Gastrocnemius medialis (tissue), 4 donors: ENCODE data around the gene NGB. TPM values are rescaled to one million over a fixed set of nuclear protein-coding genes. Genes with fewer than 3 reads are reported as not detected.

Experiments
- ATAC-seq, 2 donors: fragments of 150-250 bp; one replicate each; pipeline ENCODE4 v1.9.1; 2016
- DNase-seq, 2 donors: peaks; one replicate each; pipeline ENCODE4 v3.0.0-alpha.2; 2019
- H3K27ac ChIP-seq, 4 donors: fragments of 200-600 bp; sonication (generic); 1 replicate in 1 of 4; 2 replicates in 3 of 4; pipeline ENCODE4 v1.5.1; 2016 to 2018; ENCODE audit warnings: mild to moderate bottlenecking in 2 of 4, moderate library complexity in 1 of 4
- H3K27me3 ChIP-seq, 3 donors: fragments of 200-600 bp; sonication (generic) in 2 of 3; 1 replicate in 1 of 3; 2 replicates in 2 of 3; pipeline versions ENCODE4 v1.5.1 to v1.6.0; 2016 to 2019; ENCODE audit warnings: mild to moderate bottlenecking in 1 of 3, moderate library complexity in 1 of 3
- H3K36me3 ChIP-seq, 2 donors: fragments of 200-600 bp; sonication (generic) in 1 of 2; one replicate each; pipeline ENCODE4 v1.5.1; 2017 to 2018
- H3K4me1 ChIP-seq, 2 donors: fragments of 200-600 bp; sonication (generic) in 1 of 2; one replicate each; pipeline ENCODE4 v1.5.1; 2016 to 2017; ENCODE audit warnings: mild to moderate bottlenecking in 2 of 2
- H3K4me3 ChIP-seq, 4 donors: fragments of 200-600 bp; sonication (generic) in 3 of 4; 1 replicate in 1 of 4; 2 replicates in 3 of 4; pipeline ENCODE4 v1.5.1; 2016 to 2019; ENCODE audit warnings: mild to moderate bottlenecking in 2 of 4
- H3K9me3 ChIP-seq, 3 donors: fragments of 200-600 bp; sonication (generic) in 2 of 3; 1 replicate in 1 of 3; 2 replicates in 2 of 3; pipeline ENCODE4 v1.5.1; 2016 to 2019
- POLR2A ChIP-seq, 2 donors: fragments of 450-650 bp; IDR thresholded peaks; one replicate each; pipeline ENCODE4 v1.6.1; 2017; ENCODE audit warnings: antibody characterized with exemption in 2 of 2, mild to moderate bottlenecking in 2 of 2, moderate library complexity in 2 of 2
- in situ Hi-C, 4 donors: fragments of 200-750 bp; cut with MboI; loops; one replicate each; pipeline versions ENCODE4 v1.15.0 to v1.8.0; 2017; ENCODE audit warnings: low sequenced_read_pairs in 4 of 4
- intact Hi-C: fragments of 100-400 bp; cut with DNase I; formaldehyde crosslinking; loops from one replicate; pipeline ENCODE4 v1.15.1; 2023; ENCODE audit warnings: low total_unique reads
- total RNA-seq, 4 donors: library from RNA; depleted of rRNA; stranded (reverse); fragments of >200 nt; gene quantifications; one replicate each; pipeline versions ENCODE4 v1.1.0 to v1.2.3, GENCODE V29; 2016
- TF ChIP-seq, protein P1 (sequence below), 5 experiments: fragments of 450-650 bp in 3 of 5; fragments of 200-600 bp in 2 of 5; sonication (generic) in 2 of 5; IDR thresholded peaks in 4 of 5; conservative IDR thresholded peaks in 1 of 5; 1 replicate in 4 of 5; 2 replicates in 1 of 5; pipeline ENCODE4 v1.5.1; 2016 to 2019; ENCODE audit warnings: antibody characterized with exemption in 5 of 5, mild to moderate bottlenecking in 3 of 5, moderate library complexity in 3 of 5

The NGB gene
- total RNA-seq, 4 donors from 2014 or later = not detected

DNA sequence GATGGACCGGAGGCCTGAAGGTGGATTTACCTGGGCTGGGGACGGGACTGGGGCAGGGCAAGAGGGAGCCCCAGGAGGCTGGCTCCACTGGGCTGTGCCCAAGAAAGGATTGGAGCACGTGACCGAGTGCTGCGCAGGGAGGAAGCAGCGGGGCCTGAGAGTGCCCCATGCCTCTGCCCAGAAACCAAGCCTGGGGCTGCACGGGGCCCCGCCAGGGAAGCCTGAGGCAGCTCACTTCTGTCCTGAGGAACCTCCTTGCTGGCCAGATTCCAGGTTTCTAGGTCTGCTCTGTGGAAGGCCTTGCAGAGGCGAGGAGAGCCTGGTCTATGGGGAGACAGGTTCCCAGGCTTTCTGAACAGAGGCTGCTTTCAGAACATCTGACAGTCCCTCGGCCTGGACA, 10.4 kb downstream of the NGB start:
- in situ Hi-C loops (no loop called here), intact Hi-C loops (no loop called here)
- Histone ChIP-seq H3K4me3 (no peak overlapping the region), H3K36me3 (no peaks in the 10 kb centered on the region), H3K4me1 (no peaks in the 10 kb centered on the region), H3K27ac (no peak overlapping the region), H3K9me3 (no peaks in the 10 kb centered on the region), H3K27me3 (no peaks in the 10 kb centered on the region)
- DNase-seq (no peak), ATAC-seq (no peak)
- TF ChIP-seq, protein P1, sequence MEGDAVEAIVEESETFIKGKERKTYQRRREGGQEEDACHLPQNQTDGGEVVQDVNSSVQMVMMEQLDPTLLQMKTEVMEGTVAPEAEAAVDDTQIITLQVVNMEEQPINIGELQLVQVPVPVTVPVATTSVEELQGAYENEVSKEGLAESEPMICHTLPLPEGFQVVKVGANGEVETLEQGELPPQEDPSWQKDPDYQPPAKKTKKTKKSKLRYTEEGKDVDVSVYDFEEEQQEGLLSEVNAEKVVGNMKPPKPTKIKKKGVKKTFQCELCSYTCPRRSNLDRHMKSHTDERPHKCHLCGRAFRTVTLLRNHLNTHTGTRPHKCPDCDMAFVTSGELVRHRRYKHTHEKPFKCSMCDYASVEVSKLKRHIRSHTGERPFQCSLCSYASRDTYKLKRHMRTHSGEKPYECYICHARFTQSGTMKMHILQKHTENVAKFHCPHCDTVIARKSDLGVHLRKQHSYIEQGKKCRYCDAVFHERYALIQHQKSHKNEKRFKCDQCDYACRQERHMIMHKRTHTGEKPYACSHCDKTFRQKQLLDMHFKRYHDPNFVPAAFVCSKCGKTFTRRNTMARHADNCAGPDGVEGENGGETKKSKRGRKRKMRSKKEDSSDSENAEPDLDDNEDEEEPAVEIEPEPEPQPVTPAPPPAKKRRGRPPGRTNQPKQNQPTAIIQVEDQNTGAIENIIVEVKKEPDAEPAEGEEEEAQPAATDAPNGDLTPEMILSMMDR (IDR thresholded peaks at IDR 0.05 in 4 of 5, conservative IDR thresholded peaks at IDR 0.05 in 1 of 5) = no peak
- no peak for TF ChIP-seq POLR2A (IDR thresholded peaks at IDR 0.05)

DNA sequence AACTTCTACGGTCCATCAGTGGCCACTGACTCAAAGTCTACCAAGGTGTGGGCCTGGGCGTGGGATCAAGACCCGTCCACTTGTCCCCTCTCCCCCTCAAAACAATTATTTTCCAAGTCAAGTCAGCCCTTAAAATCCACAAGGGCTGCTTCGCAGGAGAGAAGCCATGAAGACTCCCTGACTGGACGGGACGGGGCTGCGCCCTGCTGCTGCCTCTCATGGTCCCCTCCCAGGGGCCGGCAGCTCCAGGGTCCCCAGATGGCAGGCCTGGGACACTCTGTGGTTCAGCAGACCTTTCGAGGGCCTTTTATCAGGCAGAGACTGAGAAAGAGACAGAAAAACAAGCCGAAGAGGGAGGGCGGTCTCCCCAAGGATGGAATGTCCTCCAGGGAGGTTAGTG, 10.8 kb downstream of the NGB start:
- no peak for ATAC-seq
- in situ Hi-C loops (no loop called here), intact Hi-C loops (no loop called here)
- no peak overlapping the region for H3K27ac ChIP-seq
- no peaks in the 10 kb centered on the region for H3K4me1 ChIP-seq
- no peaks in the 10 kb centered on the region for H3K9me3 ChIP-seq
- TF ChIP-seq, protein P1 (IDR thresholded peaks at IDR 0.05 in 4 of 5, conservative IDR thresholded peaks at IDR 0.05 in 1 of 5) = no peak
- TF ChIP-seq POLR2A (IDR thresholded peaks at IDR 0.05) = no peak
- DNase-seq = no peak
- H3K27me3 ChIP-seq = no peaks in the 10 kb centered on the region
- H3K4me3 ChIP-seq = no peak overlapping the region
- H3K36me3 ChIP-seq = no peaks in the 10 kb centered on the region

DNA sequence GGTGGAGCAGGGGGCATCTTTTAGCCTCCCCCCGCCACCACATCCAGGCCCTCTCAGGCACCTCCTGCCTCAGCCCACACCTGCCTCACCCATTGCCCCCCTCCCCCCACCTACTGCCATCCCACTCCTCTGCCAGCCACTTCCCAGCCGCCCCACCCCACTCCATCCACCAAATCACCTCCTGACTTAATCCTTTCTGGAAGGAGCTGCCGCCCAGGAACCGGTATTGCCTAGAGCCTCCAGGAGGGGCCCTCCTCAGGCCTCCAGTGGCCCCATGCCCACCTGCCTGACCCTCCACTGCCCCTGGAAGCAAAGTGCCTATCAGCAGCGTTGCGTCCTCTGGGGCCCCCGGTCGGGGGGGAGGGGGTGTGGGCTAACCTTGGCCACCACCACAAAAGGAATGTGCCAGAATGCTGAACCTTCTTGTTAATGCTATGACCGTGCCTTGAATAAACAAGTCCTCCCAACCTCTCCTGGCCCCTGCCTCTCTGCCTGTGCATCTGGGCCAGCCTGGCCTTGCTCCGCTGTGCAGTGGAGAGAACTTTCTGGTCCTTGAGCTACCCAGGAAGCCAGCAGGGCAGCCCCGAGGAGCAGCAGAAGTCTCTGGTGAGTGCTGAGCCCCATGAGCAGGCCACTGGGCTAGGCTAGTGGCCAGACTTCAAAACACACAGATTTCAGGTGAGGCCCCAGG, 11.8 kb downstream of the NGB start:
- Histone ChIP-seq H3K4me1 (no peaks in the 10 kb centered on the region), H3K27me3 (no peaks in the 10 kb centered on the region), H3K36me3 (no peaks in the 10 kb centered on the region), H3K4me3 (no peak overlapping the region), H3K27ac (no peak overlapping the region), H3K9me3 (no peaks in the 10 kb centered on the region)
- TF ChIP-seq POLR2A (IDR thresholded peaks at IDR 0.05) = no peak
- TF ChIP-seq, protein P1 (IDR thresholded peaks at IDR 0.05 in 4 of 5, conservative IDR thresholded peaks at IDR 0.05 in 1 of 5) = no peak
- no peak for ATAC-seq
- intact Hi-C loops = no loop called here
- DNase-seq = no peak
- in situ Hi-C loops = no loop called here

DNA sequence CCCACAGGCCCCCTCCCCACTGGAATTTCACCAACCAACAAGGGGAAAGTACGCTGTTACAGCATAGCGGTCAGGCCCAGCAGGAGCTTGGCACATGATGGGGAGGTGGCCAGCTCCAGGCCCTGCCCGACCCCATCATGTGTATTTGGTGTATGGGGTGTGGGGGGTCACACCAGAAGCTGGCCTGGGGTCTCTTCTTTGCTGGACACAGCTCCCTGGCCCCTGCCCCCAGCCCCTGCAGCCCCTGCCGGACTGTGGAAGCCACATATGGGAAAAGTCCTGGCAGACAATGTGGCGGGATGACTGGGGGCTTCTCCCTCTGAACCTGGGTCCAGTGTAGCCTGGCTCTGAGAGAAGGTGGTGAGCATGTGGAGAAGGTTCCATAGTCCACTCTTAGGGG, 12.4 kb downstream of the NGB start:
- Histone ChIP-seq H3K36me3 (no peaks in the 10 kb centered on the region), H3K27ac (no peak overlapping the region), H3K4me3 (no peak overlapping the region), H3K4me1 (no peaks in the 10 kb centered on the region), H3K27me3 (no peaks in the 10 kb centered on the region), H3K9me3 (no peaks in the 10 kb centered on the region)
- DNase-seq (no peak), ATAC-seq (no peak)
- intact Hi-C loops (no loop called here), in situ Hi-C loops (no loop called here)
- TF ChIP-seq POLR2A (IDR thresholded peaks at IDR 0.05) = no peak
- TF ChIP-seq, protein P1 (IDR thresholded peaks at IDR 0.05 in 4 of 5, conservative IDR thresholded peaks at IDR 0.05 in 1 of 5) = no peak

DNA sequence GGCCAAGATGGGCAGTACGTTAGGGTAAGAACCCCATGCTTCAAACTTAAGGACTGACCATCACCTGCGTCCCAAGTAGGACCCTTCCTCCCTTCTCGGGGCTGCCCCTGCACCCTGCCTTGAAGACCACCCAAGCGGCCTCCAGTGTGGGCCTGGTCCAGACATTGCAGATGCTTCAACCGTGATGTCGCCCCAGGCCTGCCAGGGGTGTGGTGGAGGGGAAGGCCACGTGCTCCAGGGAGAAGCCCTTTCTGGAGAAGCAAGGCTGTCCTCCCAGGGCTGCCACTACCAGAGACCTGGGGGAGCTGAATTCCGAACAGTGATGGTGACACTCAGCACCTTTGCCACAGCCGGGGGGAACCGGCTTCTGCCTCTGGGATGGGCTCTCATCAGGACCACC, 13.3 kb downstream of the NGB start:
- DNase-seq (no peak), ATAC-seq (no peak)
- H3K36me3 ChIP-seq = no peaks in the 10 kb centered on the region
- intact Hi-C loops = no loop called here
- peaks cover 0 to 3% (median 0%) of the 10 kb centered on the region in 3 donors for H3K27me3 ChIP-seq
- no peak for TF ChIP-seq POLR2A (IDR thresholded peaks at IDR 0.05)
- TF ChIP-seq, protein P1 (IDR thresholded peaks at IDR 0.05 in 4 of 5, conservative IDR thresholded peaks at IDR 0.05 in 1 of 5) = no peak
- H3K4me1 ChIP-seq = no peaks in the 10 kb centered on the region
- in situ Hi-C loops = no loop called here
- H3K4me3 ChIP-seq = no peak overlapping the region
- no peaks in the 10 kb centered on the region for H3K9me3 ChIP-seq
- H3K27ac ChIP-seq = no peak overlapping the region
